HG03103 (cell line): ENCODE measurements around the gene RALY.

Experiments
- ATAC-seq: cut with Tn5 transposase; IDR thresholded peaks from one replicate; pipeline ENCODE4 v1.9.1; 2021; ENCODE audit warnings: low read depth; ENCODE audit not compliant: unreplicated experiment

The RALY gene

GRCh38 chr20:34045930-34046725 is 52.4 kb downstream of the RALY start:
- no peak for ATAC-seq

DNA sequence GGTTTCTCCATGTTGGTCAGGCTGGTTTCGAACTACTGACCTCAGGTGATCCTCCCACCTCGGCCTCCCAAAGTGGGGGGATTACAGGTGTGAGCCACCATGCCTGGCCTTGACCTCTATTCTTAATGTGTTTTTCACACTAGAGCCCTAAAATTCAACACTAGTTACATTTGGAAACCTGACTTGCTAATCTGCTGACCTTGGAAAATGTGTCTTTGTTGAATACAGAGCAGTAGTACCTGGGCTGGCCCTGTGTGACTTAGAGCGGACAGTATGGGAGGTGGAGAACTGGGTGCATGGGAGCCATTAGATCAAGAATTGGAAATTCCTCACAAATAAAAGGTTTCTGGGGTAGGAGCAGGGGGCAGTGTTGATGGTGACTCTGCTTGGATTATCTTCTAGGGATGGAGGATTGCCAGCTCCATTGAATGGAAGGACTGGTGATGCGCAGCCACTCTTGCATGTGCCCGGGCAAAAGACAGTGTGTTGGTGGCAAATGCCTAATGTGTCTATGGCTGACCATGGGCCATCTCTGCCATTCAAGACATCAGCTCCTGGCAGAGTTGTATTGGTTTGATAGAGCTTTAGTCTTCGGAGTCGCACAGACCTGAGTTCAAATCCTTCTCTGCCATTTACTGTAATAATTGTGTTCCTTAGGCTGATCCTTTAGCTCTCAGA is 53.4 kb downstream of the RALY start:
- ATAC-seq = no peak

- no peak for ATAC-seq
Observed at GRCh38 chr20:34047917-34048316, 54.2 kb downstream of the RALY start.

- no peak for ATAC-seq
Observed at GRCh38 chr20:34049389-34049788, 55.7 kb downstream of the RALY start.

- ATAC-seq = no peak
Observed at GRCh38 chr20:34049897-34050695, 56.4 kb downstream of the RALY start.

- ATAC-seq = no peak
Observed at GRCh38 chr20:34052414-34052813, 58.7 kb downstream of the RALY start.

DNA sequence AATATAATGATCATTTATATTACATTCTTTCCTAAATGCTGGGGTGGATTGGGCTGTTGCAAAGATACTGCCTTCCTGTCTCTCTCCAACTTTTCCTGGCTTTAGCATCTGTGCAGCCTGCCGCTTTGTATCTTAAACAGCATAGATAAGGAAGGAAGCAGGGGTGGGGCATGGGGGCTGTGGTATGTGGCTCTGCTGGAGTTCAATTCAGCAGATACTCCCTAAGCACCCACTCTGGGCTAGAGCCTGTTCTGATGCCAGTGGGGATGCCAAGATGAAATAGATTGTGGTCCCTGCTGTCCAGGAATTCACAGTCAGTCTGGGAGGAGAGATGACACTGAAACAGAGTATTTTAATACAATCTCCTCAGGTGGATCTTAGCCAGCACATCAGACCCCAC is 61.6 kb downstream of the RALY start:
- no peak for ATAC-seq

- ATAC-seq = no peak
Observed at GRCh38 chr20:34058831-34059230, 65.1 kb downstream of the RALY start.

DNA sequence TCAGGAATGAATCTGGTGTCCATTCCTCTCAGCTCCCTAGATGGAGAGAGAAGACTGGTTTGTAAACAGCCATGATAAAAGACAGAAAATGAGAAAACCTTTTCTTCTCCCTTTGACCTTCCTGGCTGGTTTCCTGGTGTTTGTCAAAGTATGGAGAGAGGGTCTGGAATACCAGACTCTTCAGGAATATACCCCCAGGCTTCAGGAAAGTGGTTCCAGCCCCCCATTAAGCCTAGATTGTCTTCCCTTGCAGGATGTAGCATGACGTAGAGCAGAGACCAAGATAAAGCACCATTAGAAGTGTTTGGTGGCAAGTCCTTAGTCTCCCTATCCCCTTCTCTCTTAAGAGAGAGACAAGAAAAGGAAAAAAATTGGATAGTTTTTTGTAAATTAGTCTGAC is 67.3 kb downstream of the RALY start:
- ATAC-seq = no peak

- ATAC-seq = no peak
Observed at GRCh38 chr20:34061695-34062094, 68.0 kb downstream of the RALY start.

- no peak for ATAC-seq
Observed at GRCh38 chr20:34062570-34063482, 69.1 kb downstream of the RALY start.

DNA sequence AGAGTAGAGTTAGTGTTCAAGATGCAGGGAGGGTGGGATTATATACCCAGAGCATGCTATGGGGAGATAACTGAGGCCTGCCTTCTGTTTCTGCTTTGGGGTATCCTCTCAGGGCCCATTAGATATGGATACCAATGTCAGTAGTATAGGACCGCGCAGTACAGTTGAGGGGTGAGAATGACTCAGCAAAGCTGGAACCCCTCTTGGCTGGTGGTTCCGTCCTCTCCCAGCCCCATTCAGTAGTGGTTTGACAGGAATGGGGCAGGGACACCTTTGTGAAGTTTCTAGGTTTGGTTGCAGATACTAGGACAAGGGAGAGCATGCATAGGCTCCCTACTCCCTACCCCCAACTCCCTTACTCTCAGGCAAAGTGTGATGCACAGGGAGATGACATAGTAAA is 70.6 kb downstream of the RALY start:
- ATAC-seq = no peak

- no peak for ATAC-seq
Observed at GRCh38 chr20:34065260-34065659, 71.5 kb downstream of the RALY start.

GRCh38 chr20:34066476-34067090 is 72.9 kb downstream of the RALY start:
- ATAC-seq = no peak

GRCh38 chr20:34068001-34068400 is 74.3 kb downstream of the RALY start:
- ATAC-seq = no peak

DNA sequence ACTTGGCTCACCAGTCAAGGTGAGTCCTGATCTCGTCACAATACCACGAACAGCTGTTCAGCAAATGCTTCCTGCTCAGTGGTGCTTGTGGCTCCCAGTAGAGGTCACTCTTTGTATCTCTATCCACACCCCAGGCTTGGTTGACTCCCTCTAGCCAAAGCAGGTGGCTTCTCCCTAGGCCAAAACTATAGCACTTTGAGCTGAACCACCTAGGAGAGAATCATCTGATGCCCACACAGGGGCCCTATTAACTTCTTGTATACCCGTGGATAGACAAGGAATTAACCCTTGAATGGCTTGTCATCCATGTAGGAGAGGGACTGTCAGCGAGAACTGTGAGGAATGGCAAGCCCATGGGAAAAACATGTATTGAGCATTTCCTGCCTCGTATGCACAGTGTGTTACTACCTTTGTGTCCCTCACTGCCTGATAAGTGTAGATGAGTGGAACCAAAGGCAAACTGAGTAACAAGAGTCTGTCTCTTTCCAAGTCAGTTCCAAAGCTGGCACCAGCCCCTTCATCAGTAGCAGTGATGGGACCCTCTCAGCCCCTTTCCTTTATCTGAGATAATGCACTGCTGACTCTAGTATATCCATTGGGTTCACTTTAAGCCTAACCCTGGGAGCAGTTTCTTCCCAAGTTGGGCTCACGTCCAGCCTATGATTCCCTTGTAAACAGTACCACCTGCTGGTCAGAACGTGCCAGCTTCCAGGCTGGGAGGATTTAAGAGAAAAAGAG is 75.8 kb downstream of the RALY start:
- no peak for ATAC-seq

GRCh38 chr20:34070079-34070439 is 76.3 kb downstream of the RALY start:
- no peak for ATAC-seq

DNA sequence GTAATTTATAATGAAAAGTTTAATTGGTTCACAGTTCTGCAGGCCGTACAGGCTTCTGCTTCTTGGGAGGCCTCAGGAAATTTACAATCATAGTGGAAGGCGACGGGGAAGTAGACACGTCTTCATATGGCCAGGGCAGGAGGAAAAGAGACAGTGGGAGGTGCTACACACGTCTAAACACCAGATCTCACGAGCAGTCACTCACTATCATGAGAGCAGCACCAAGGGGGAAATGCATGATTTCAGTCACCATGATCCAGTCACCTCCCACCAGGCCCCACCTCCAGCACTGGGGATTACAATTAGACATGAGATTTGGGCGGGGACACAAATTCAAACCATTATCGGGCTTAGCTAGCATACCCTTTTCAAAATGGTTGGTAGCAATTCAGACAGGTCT is 77.1 kb downstream of the RALY start:
- ATAC-seq = no peak

DNA sequence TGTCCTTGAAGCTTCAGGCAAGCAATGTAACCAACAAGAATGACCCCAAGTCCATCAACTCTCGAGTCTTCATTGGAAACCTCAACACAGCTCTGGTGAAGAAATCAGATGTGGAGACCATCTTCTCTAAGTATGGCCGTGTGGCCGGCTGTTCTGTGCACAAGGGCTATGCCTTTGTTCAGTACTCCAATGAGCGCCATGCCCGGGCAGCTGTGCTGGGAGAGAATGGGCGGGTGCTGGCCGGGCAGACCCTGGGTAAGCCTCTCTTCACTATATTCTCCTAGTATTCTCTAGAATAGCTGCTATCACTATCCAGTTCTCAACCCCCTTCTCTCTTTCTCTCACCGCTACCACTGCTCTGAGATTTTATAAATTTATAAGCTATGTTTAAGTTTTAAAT is 78.4 kb downstream of the RALY start:
- no peak for ATAC-seq
